NCI-H187 treated with DMSO at 0.1 percent for 48 hours (cell line): Measurements from ENCODE around the gene PGBD5.

Source experiments
- DNase-seq: peaks from one replicate; lab custom pipeline; 2025; lab: John Stamatoyannopoulos, UW

Gene PGBD5

GRCh38 chr1:230322967-230323547 is 103.1 kb downstream of the PGBD5 start:
- DNase-seq = no peak

GRCh38 chr1:230322421-230322756 is 103.7 kb downstream of the PGBD5 start:
- DNase-seq = no peak

GRCh38 chr1:230321741-230322420 is 104.3 kb downstream of the PGBD5 start:
- DNase-seq = no peak

GRCh38 chr1:230321341-230321740 is 104.8 kb downstream of the PGBD5 start:
- no peak for DNase-seq

- no peak for DNase-seq
Measured at GRCh38 chr1:230320804-230321203, 105.3 kb downstream of the PGBD5 start.

GRCh38 chr1:230319014-230319747 is 107.0 kb downstream of the PGBD5 start:
- no peak for DNase-seq

- DNase-seq = no peak
Measured at GRCh38 chr1:230317823-230318819, 108.0 kb downstream of the PGBD5 start.

GRCh38 chr1:230316864-230317745 is 109.0 kb downstream of the PGBD5 start:
- no peak for DNase-seq

GRCh38 chr1:230315099-230315498 is 111.0 kb downstream of the PGBD5 start:
- DNase-seq = no peak

- no peak for DNase-seq
Measured at GRCh38 chr1:230314142-230314470, 112.0 kb downstream of the PGBD5 start.

- no peak for DNase-seq
Measured at GRCh38 chr1:230313453-230314141, 112.5 kb downstream of the PGBD5 start.

- no peak for DNase-seq
Measured at GRCh38 chr1:230312676-230313075, 113.5 kb downstream of the PGBD5 start.

- no peak for DNase-seq
Measured at GRCh38 chr1:230310381-230311163, 115.6 kb downstream of the PGBD5 start.

- no peak for DNase-seq
Measured at GRCh38 chr1:230309646-230310177, 116.4 kb downstream of the PGBD5 start.

- no peak for DNase-seq
Measured at GRCh38 chr1:230308821-230309220, 117.3 kb downstream of the PGBD5 start.

GRCh38 chr1:230308039-230308438 is 118.1 kb downstream of the PGBD5 start:
- no peak for DNase-seq

- no peak for DNase-seq
Measured at GRCh38 chr1:230307213-230307612, 118.9 kb downstream of the PGBD5 start.

GRCh38 chr1:230306169-230306568 is 120.0 kb downstream of the PGBD5 start:
- no peak for DNase-seq

GRCh38 chr1:230303822-230304221 is 122.3 kb downstream of the PGBD5 start:
- no peak for DNase-seq

GRCh38 chr1:230303069-230303468 is 123.1 kb downstream of the PGBD5 start:
- no peak for DNase-seq
